ENCODE data around the gene SENP6. TPM values are rescaled to one million over a fixed set of nuclear protein-coding genes. Genes with fewer than 3 reads are reported as not detected.
A peak's percentile ranks its signal among the peaks of the same experiment; 100 is the strongest.

SENP6 gene
- total RNA-seq, 1 donor from 2014 or later = 100 TPM

GRCh38 chr6:75619230-75619899, 17.7 kb downstream of the SENP6 start:
- H3K4me1 ChIP-seq (ENCODE audit: insufficient read depth, low read length) = no peaks in the 10 kb centered on the region
- Mint-ChIP-seq H3K9me3 (ENCODE audit: unreplicated experiment) (no peaks in the 10 kb centered on the region), H3K4me3 (ENCODE audit: unreplicated experiment) (no peak overlapping the region), H3K36me3 (ENCODE audit: low read depth, unreplicated experiment) (peaks cover 2% of the 10 kb centered on the region), H3K27ac (ENCODE audit: unreplicated experiment) (no peak overlapping the region), H3K4me1 (ENCODE audit: low read depth, unreplicated experiment) (peaks cover 23% of the 10 kb centered on the region), H3K27me3 (ENCODE audit: low read depth, unreplicated experiment) (no peaks in the 10 kb centered on the region)
- no peak overlapping the region for H3K9ac ChIP-seq (ENCODE audit: low read length)
- DNase-seq (ENCODE audit: low read depth) = no peak
- no peak for TF ChIP-seq EZH2 (IDR thresholded peaks at IDR 0.05; ENCODE audit: insufficient read depth, low read length)
- no peak for TF ChIP-seq CTCF (IDR thresholded peaks at IDR 0.05; ENCODE audit: insufficient read depth, low read depth, low read length)
- H3K79me2 ChIP-seq (ENCODE audit: insufficient read depth, low read length) = peaks cover 99% of the 10 kb centered on the region
- H3K9me3 ChIP-seq (ENCODE audit: insufficient read depth, low read depth, low read length) = no peaks in the 10 kb centered on the region
- H3K4me3 ChIP-seq (ENCODE audit: insufficient read depth, low read depth, low read length) = no peak overlapping the region
- no peak overlapping the region for H3K4me2 ChIP-seq (ENCODE audit: low read length)
- H2AFZ ChIP-seq (ENCODE audit: low read depth, low read length) = no peak overlapping the region
- peaks cover 81% of the 10 kb centered on the region for H4K20me1 ChIP-seq (ENCODE audit: insufficient read depth, low read length)
- peak; percentile 50 for FAIRE-seq
- no peaks in the 10 kb centered on the region for H3K27me3 ChIP-seq (ENCODE audit: insufficient read depth, low read length)
- peaks cover 2% of the 10 kb centered on the region for H3K36me3 ChIP-seq (ENCODE audit: insufficient read depth, low read length)
- H3K27ac ChIP-seq (ENCODE audit: low read depth, low read length) = no peak overlapping the region

- Histone ChIP-seq H3K9ac (ENCODE audit: low read length) (no peak overlapping the region), H2AFZ (ENCODE audit: low read depth, low read length) (no peak overlapping the region), H3K4me3 (ENCODE audit: insufficient read depth, low read depth, low read length) (no peak overlapping the region), H3K27ac (ENCODE audit: low read depth, low read length) (no peak overlapping the region), H3K4me1 (ENCODE audit: insufficient read depth, low read length) (no peaks in the 10 kb centered on the region), H3K36me3 (ENCODE audit: insufficient read depth, low read length) (peaks cover 3% of the 10 kb centered on the region), H3K4me2 (ENCODE audit: low read length) (no peak overlapping the region), H3K9me3 (ENCODE audit: insufficient read depth, low read depth, low read length) (no peaks in the 10 kb centered on the region), H4K20me1 (ENCODE audit: insufficient read depth, low read length) (peaks cover 69% of the 10 kb centered on the region), H3K79me2 (ENCODE audit: insufficient read depth, low read length) (peaks cover 98% of the 10 kb centered on the region), H3K27me3 (ENCODE audit: insufficient read depth, low read length) (no peaks in the 10 kb centered on the region)
- TF ChIP-seq EZH2 (IDR thresholded peaks at IDR 0.05; ENCODE audit: insufficient read depth, low read length) (no peak), CTCF (IDR thresholded peaks at IDR 0.05; ENCODE audit: insufficient read depth, low read depth, low read length) (no peak)
- Mint-ChIP-seq H3K27ac (ENCODE audit: unreplicated experiment) (no peak overlapping the region), H3K27me3 (ENCODE audit: low read depth, unreplicated experiment) (no peaks in the 10 kb centered on the region), H3K9me3 (ENCODE audit: unreplicated experiment) (no peaks in the 10 kb centered on the region), H3K36me3 (ENCODE audit: low read depth, unreplicated experiment) (no peaks in the 10 kb centered on the region), H3K4me3 (ENCODE audit: unreplicated experiment) (no peak overlapping the region), H3K4me1 (ENCODE audit: low read depth, unreplicated experiment) (peaks cover 17% of the 10 kb centered on the region)
- FAIRE-seq = no peak
- peak; percentile 7 for DNase-seq (ENCODE audit: low read depth)
Measured at GRCh38 chr6:75620381-75621304, 19.0 kb downstream of the SENP6 start.

Measured in astrocyte (in vitro differentiated cells and primary cell).